Epidermal melanocyte (primary cell): ENCODE data around the gene FBXO24.
"Not testable (repeated sequence)": the region's sequence is repeated elsewhere in the genome, so short reads cannot be mapped to it uniquely, and the experiment has no call there.

Source experiments
- DNase-seq: peaks from one replicate; pipeline ENCODE4 v3.0.0; 2011; ENCODE audit warnings: low spot score; ENCODE audit not compliant: insufficient read length

Gene FBXO24

GRCh38 chr7:100586266-100587025 is at the start of gene FBXO24:
Gene FBXO24, plus strand, starts transcription at chr7:100586328. Its CDS starts 298 bp downstream, at chr7:100586626.
- DNase-seq: peak; percentile 99

- not testable (repeated sequence) for DNase-seq
These were observed 49.4 kb upstream of the FBXO24 start for GRCh38 chr7:100536695-100537094.

- DNase-seq: no peak
These were observed 47.8 kb upstream of the FBXO24 start for GRCh38 chr7:100538348-100538653.

GRCh38 chr7:100538654-100539435 is 47.3 kb upstream of the FBXO24 start, which contains the start of gene AGFG2:
Gene AGFG2, plus strand, starts transcription at chr7:100539203. Its CDS starts 144 bp downstream, at chr7:100539347.
- DNase-seq: peak; percentile 98

DNA sequence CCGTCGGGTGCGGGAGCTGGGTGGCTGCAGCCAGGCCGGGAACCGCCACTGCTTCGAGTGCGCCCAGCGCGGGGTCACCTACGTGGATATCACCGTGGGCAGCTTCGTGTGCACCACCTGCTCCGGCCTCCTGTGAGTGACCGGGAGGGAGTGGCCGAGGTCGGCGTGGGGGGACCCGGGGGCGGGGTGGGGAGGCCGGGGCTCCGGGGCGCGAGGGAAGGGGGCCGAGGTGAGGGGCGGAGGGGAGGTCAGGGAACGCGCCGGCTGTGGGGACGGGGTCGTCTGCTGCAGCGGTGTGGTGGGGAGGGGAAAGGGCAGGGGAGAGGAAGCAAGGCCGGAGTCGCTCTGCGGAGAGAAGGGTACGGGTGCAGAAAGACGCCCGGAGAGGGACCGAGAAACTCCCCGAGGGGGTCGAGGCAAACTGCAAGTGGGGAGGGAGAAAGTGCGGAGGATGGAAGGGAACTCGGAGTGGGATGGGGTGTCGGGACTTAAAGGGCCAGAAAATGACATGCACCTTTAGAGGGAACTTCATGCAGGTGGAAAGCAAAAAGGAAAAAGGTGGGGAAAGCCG is 46.6 kb upstream of the FBXO24 start:
- DNase-seq: no peak

DNA sequence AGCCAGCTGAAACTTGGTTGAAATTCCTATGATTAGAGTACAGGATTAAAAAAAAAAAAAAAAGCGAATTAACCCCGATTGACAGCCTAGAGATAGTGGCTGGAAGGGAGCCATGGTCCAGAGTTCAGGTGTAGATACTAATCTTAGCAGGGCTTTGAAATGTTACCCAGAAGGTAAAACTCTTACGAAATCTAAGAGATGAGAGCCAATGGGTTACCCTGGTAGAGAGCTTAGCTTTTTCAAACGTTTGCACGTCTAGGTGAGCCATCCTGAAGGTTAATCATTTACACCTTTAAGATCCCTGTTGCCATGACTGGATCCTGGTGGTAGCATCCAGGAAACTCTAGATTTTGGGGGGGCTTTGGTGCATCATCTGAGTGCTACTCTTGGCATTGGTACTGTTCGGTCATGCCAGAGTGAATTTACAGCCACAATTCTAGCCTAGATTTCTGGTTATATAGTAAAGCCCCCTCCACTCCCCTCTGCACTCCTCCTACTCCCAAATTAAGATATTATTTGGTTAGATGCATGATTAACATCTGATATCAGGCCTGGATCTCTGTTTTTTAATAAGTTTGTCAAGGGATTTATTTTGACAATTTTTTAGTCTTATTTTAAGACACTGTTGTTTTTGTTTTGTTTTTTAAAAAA is 45.9 kb upstream of the FBXO24 start:
- no peak for DNase-seq

GRCh38 chr7:100541309-100541708 is 44.8 kb upstream of the FBXO24 start:
- DNase-seq: not testable (repeated sequence)

GRCh38 chr7:100543586-100543985 is 42.5 kb upstream of the FBXO24 start:
- DNase-seq: no peak

- no peak for DNase-seq
These were observed 41.7 kb upstream of the FBXO24 start for GRCh38 chr7:100544386-100544785.

DNA sequence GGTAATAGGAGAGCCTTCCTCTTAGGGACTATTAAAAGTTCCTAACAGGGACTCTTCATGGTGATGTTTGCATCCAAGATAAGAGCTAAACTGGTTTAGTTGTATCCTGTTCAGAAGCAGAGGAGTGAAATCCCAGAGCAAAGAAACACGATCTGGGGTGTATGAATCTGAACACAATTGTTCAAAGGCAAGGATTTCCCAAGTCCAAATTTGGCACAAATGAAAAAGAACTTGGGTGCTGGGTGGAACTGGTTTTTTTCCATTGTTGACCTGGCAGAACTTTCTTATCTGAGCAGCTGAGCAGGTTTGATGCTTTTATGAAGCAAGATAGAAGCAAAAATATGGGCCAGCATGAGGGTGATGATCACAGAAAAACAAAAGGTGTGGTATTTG is 41.2 kb upstream of the FBXO24 start:
- no peak for DNase-seq

GRCh38 chr7:100545360-100546128 is 40.6 kb upstream of the FBXO24 start:
- DNase-seq: no peak

DNA sequence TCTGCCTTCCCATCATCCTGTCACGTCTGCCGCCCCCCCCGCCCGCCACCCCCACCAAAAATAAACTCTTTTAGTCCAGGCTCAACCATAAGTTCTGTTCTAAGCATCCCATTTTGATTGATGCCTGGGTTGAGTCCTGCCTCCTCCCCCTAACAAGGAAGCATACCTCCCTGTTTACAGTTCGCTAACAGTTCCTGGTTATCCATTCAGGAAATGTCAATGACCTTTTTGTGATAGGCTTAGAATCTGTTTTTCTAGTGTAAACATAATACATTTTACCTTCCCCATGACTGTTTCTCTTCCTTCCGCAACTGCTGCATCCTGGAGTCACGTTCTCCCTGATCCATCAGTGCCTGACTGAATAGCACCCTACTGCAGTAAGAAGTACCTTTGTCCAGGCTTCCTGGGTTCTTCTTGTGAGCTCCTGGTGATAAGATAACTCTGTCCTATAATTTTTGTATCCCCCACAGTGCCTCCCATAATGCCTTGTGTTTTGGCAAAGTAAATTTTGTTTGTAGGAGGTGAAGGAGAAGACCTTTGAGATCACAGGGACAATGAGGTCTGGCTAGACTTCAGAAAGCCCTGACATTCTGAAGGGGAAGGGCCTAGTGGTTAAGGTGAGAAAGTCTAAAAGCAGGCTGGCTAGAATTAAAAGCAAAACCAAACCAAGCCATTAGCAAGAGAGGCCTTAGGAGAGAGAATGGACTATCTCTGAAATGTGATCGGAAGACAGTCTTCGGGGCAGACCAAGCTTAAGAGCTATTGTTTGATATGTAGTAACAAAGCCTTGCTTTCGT is 39.8 kb upstream of the FBXO24 start:
- no peak for DNase-seq

DNA sequence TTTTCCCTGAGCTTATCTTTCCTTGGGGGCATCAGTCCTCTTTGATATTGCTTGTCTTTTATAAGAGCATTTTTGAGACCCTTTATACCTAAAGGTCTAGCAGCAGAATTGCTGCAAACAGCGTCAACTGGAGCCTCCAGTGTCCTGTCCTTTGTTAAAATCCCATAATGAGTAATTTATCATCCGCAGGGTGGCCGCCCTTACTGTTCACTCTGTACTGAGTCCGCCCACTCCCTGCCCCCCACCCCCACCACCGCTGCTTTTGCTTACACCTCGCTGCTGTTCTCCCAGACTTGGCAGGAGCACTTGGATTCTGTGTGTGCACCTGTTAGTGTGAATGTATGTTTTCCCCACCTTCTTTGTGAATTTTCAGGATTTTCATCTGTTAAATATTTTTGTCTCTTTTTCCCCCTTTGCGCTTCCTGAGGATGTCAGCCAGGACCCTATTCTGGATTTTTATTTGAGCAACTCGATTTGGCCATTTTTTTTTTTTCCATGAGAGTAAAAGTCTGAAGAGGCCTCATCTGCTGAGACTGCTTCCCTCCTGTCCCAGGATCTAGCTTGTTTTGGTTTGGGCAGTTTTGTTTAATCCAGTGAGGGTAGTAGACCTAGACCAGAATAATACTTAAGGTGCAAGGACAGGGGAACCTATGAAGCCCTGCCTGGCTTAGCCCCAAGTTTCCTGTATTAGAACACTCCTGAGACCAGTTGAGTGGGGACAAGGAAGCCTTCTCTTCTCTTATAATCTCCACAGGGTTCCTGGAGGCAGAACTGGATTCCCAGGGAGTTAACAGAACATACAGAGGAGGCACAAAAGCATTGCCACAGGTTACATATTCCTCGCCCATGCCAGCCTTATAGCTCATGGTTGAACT is 39.0 kb upstream of the FBXO24 start:
- no peak for DNase-seq

DNA sequence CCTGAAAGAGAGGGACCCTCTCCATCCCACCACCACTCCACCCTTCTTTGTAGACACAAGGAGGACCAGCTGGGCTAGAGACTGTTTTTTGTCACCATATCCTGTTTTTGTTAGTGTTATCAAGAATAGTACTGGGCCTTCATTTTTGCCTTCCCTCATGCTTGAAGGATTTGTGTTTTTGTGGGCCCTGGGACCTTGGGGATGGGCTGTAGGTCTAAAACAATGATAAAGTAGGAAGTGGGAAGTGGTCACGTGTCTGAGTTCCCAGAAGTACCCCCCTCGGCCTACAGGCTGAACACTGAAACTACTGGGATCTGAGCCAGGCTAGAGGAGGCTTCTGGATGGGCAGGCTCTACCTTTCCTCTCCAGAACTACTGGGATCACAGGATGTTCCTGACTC is 38.3 kb upstream of the FBXO24 start:
- no peak for DNase-seq

DNA sequence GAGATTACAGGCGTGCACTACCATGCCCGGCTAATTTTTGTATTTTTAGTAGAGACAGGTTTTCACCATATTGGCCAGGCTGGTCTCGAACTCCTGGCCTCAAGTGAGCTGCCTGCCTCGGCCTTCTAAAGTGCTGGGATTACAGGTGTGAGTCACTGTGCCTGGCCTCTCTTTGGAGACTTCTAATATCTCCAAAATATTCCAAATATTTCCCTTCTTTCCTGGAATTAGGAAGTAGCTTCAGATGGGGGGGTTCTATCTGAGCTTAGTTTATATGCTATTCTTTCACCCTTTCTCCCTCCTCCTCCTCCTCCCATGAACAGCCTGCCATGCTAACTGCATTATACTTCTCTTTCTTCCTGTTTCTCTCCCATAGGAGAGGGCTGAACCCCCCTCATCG is 37.7 kb upstream of the FBXO24 start:
- DNase-seq: not testable (repeated sequence)

- DNase-seq: no peak
These were observed 33.6 kb upstream of the FBXO24 start for GRCh38 chr7:100552532-100552931.

- DNase-seq: no peak
These were observed 33.1 kb upstream of the FBXO24 start for GRCh38 chr7:100553032-100553431.

DNA sequence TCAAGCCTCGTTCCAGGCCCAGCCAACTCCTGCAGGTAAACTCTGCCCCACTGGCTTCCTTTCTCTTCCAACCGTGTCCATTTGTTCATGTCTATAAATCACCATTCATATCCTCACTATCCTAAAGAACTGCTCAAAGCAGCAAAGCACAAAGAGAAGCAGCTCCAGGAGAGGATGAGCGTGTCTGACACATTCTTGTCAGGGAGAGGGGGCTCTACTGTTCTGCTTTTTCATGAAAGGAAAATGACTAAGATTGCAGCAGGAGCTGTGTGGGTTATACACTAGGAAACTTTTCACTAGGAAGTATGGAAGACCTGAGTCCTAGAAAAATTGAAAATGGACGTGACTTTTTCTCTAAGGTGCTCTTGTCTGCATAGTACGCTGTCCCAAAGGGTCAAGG is 30.4 kb upstream of the FBXO24 start:
- no peak for DNase-seq

- DNase-seq: no peak
These were observed 29.6 kb upstream of the FBXO24 start for GRCh38 chr7:100556541-100556940.
